ENCODE results near the gene OCSTAMP.
A peak's percentile ranks its signal among the peaks of the same experiment; 100 is the strongest.

The OCSTAMP gene

DNA sequence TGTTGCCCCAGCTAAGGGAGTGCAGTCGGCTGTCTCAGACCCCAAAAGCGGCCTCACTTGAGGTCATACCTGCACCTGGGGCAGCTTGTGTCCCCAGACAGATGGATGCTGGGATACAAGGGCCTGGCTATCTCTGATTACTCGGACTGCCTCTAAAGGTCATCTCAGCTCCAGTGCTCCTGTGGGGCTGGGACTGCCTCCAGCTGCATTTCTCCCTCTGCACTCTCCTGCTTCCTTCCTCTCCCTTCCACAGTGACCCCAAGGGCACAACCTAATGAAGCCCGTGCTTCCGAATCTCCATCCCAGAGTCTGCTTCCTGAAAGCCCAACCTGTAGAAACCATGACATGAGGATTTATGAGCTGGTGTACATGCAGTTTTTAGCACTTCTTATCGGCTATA, 22.8 kb upstream of the OCSTAMP start:
- FAIRE-seq: no peak

DNA sequence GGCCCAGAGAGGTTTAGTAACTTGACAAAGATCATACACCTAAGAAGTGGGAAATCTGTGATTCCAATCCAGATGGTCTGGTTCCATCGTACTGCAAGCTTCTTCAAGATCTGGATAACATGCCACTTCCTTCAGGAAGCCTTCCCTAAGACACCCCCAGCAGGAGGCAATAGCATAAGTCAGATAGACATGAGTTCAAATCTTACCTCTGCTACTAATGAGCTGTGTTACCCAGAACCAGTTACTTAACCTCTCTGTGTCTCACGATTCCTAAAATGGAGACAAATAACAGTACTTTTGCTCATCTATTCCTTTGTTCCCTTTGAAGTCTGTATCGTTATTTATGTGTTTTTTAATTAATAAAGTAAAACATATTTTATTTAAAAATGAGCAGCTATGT, 22.3 kb upstream of the OCSTAMP start:
- FAIRE-seq: no peak

DNA sequence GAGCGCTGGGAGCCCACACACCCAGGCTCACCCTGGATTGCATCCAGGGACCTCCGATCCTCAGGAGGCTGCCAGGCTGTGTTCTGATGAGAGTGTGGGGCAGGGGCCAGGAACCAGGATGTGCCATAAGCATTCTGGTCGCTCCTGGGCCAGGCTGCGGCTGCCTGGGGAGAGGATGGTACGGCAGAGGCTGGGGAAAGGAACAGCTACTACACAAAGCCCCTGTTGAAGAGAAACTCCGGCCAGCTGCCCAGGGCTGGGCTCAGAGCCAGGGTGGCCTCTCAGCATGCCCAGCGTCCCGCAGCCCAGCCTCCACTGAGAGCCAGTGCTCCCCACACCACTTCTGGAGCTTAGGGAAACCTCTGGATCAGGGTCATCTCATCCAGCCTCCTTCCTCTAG, 21.7 kb upstream of the OCSTAMP start:
- FAIRE-seq: no peak

DNA sequence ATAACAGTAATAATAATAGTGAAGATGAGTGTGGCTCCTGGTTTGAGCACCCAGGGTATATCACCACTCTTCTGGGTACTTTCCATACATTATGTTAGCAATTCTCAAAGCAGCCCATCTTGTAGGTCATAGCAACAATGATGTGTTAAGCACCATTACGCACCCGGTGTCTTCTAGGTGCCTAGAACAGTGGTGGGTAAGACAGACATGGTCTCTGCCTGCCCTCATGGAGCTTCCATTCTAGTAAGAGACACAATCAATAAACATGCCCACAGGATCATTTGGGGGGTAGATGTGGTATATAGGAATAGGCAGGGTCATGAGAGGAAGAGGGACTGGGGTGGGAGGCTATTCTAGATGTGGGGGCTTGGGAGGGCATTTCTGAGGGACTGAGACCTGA, 21.0 kb upstream of the OCSTAMP start:
- no peak for FAIRE-seq

DNA sequence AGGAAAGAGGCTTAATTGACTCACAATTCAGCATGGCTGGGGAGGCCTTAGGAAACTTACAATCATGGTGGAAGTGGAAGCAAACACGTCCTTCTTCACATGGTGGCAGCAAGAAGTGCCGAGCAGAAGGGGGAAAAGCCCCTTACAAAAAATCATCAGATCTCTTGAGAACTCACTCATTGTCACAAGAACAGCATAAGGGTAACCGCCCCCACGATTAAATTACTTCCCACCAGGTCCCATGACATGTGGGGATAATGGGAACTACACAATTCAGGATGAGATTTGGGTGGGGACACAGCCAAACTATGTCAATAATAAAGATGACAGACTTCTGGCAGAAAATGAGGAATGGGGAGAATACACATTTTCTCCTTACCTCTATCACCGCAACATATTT, 20.5 kb upstream of the OCSTAMP start:
- FAIRE-seq: no peak

DNA sequence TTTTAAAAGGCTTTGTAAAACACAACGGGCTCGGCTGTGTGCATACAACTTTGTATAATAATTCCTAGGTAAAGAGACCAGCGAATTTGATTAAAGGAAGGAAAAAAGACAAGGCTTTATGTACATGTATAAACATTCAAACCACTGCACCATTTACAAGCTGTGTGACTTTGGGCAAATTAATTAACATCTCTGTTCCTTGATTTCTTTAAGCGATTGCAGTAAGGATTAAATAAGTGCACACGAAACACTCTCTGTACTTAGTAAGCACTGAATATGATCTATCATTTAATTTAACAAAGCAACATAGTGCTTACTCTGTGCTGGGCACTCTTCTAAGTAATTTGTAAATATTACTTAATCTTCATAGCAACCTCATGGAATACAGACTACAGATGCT, 19.5 kb upstream of the OCSTAMP start:
- FAIRE-seq: no peak

DNA sequence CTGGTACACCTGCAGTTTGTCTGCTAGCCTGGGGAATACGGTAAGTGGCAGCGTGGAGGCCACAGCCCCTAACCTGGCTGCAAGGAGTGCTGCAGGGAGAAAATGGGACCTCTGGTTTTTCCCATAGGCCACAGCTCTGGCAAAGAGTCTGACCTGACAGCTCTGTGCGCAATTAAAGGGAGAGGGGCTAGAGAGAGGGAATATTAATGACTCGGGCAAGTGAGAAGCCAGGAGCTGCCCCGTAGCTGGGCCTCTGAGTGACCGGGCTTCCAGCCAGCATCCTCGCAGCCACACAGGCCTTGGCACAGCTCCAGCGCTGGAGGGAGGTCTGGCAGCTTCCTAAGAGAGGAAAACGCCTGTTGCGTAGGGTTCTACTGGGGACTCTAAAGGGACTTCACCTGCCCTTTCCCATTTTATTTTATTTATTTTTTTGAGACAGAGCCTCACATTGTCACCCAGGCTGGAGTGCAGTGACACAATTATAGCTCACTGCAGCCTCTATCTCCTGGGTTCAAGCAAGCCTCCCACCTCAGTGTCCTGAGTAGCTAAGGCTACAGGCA, 18.2 kb upstream of the OCSTAMP start:
- peak; percentile 45 for FAIRE-seq

DNA sequence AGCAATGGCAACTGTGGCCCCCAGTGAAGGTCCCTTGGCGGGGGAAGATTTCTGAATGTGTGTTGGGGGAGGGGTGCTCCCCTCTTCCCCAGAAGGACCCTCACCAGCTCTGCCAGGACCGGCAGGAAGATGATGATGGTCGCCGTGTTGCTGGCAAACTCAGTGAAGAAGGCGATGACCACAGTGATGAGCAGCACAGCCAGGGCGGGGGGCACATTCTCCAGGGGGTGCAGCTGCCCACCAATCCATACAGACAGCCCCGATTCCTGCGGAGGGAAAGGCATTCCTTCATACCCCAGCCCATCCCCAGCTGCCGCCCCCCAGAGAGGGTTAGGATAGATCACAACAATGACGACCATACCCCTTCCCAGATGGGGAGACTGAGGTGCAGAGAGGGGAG, 15.7 kb upstream of the OCSTAMP start:
- no peak for FAIRE-seq

DNA sequence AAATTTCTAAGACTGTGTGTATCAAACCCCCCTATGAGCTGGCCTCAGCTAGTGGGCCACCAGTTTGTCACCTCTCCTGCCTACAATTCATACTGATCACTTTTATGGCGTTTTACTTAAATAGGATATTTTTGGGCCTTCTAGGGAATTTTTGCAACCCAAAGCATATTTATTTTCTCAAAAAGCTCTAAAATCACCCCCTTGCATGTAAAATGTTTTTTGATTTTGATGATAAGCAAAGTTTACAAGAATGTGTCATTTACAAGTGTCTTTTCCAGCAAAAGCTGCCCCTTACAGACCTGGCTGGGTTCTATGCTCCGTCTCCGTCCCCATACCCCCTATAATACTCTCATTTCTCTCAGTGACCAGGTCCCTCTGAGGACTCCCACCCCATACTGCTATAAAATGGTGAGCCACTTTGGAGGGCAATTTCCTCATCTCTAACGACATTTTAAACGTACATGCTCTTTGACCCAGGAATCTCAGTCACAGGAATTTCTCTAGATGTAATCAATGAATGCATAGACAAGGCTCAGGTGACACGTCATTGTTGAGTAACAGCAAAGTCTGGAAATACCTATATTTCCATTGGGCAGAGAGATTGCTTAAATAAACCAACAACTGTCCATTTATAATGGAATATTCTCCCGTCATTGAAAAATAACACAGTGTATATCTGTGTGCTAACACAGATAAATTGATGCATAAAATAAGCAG, 13.9 kb upstream of the OCSTAMP start:
- FAIRE-seq: no peak

DNA sequence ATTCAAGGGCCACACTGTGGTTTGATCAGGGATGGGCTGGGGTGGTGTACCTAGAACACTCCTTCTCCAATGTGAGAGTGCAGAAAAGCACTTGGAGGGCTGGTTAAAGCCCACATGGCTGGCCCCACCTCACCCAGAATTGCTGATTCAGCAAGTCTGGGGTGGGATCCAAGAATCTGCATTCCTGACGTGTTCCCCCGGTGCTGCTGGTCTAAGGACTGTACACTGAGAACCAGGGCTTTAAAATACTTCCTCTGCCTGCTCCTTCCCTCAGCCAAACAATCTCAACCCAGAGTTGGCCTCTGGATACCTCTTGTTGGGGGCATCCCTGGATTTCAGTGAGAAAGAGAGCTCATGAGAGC, 13.4 kb upstream of the OCSTAMP start:
- no peak for FAIRE-seq

DNA sequence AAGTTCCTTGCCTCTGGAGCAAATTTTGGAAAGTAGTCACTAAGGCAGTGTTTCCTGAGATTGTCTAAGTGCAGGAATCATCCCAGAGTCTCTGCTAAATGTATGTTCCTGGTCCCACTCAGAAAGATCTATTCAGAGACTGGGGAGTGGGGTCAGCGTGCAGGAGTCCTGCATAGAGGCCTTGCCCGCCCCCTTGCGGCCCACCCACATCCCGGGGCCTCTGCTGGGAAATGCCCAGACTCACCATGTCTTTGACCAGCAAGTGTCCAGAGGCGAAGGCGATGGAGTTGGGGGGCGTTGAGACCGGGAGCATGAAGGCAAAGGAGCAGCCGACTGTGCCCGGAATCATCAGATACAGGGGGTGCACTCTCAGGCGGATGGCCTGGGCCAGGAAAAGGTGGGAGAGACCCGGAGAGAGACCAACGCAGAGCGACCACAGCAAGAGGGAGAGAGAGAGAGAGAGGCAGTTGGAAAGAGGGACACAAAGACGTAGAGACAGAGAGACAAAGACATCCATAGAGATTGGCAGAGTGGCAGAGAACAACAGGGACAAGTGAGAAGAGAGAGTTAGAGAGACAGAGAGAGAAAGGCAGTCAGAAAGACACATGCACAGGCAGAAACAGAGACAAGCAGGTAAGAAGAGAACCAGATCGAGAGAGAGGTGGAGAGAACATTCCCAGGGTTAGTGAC, 12.9 kb upstream of the OCSTAMP start:
- no peak for FAIRE-seq

DNA sequence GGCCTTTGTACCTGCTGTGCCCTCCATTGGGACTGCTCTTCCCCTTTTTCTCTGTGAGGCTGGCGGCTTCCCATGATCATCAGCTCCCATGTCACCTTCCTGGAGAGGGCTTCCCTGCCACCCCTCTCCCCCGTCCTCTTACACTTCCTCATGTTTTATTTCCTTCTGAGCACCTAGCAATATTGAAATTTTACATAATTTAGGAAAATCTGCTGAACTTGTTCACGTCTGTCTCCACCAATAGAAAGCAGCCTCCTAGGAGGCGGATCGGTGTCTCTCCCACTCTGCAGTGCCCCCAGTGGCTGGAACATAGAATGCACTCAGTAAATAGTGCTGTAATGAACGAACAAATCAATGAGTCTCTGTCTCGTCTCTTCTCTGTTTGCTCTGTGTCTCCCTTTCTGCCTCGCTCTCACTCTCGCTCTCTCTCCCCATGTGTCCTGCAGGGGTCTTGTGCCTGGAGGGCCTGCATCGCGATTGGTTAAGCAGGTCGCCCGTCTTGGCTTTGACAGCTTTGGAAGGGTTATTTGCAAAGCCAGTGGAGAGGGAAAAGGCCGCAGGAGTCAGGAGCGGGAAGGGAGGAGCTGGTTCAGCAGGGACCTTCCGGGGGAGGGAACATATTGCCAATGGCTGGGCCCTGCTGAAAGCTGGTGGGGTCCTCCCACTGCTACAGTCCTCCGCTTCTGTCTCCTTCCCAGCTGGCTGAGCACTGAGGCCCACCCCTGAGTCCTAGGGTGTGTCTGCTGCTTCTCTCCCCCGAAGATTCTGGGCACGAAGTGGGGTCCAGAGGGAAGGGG, 12.1 kb upstream of the OCSTAMP start:
- FAIRE-seq: peak; percentile 78

DNA sequence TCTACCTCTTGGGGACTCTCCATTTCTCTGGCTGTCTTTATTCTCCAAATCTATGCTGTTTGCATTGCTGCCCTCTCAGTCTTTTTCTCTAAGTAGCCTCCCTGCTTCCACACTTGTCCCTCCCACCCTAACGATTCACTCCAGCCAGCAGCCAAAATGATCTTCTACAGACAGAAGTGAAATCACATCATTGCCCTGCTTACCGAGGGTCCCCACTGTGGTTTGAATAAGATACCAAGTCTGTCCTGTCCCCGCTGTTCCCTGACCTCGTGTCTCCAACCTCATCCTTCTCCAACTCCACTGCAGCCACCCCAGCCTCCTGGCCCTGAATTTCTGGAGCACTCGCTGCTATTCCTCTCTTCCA, 11.5 kb upstream of the OCSTAMP start:
- no peak for FAIRE-seq

DNA sequence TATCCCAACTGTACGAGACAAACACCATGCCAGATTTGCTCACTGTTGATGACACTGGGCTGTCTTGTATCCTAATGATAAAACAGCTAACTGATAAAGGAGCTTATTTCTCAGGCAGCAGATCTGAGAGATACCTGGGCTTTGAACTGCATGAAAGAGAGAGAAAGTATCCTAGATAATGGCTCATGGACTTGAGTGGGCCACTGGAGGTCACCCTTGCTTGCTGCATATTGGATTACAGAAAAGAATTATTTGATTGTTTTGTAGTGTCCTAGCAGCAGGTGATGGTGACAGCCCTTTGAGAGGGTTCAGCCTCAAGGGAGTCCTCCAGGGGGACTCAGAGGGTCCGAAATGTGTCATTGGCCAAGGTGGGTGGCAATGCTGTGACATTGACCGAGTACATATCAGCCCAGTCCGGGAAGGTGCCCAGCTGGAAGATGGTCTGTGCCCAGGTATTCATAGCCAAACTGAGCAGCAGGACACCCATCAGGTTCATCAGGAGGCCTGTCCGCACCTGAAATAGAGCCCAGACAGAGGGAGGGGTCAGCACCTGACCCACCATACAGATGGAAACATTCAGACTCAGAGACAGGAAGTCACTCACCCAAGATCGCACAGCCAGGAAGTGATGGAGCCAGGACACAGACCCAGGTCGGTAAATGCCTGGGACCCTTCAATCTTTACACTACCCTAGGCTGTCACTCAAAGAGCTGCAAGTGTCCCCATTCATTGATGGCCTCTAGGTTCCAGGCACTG, 9.4 kb upstream of the OCSTAMP start:
- no peak for FAIRE-seq

DNA sequence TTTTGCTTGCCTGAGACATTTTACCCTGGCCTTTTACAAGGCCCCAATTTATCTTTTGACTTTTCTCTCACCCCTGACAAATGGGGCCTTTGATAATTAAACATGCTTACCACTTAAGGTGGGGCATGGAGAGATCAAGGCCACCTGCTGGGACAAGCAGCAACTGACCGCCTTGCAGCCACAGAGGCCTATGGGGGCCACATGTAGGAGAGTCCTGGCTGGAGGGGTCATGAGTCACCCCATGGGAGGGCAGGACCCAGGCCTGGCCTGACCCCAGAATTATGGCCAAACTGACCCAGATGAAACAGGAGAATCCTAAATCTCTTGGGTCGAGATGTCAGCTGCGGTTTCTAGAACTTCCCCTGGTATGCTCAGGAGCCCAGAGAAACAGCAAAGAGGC, 8.5 kb upstream of the OCSTAMP start:
- FAIRE-seq: no peak

DNA sequence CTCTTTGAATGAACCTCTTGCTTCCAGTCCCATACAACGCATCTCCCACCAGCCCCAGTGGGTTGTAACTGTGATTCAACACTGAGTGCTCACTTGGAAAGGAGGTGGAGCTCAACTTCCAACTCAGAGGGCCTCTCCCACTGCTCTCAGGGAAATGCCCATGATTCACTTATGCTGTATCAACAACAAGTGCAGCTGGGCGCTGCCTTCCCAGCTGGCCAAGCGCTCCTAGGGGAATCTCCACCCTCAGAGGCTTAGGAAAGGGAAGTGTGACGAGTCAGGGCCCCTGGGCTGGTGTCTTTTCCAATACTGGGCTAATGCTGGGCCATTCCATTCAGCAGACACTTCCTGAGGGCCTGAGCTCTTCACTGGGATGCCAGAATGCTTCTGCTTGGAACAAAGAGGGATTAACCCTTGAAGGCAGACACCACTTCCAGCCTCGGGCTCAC, 8.1 kb upstream of the OCSTAMP start:
- no peak for FAIRE-seq

DNA sequence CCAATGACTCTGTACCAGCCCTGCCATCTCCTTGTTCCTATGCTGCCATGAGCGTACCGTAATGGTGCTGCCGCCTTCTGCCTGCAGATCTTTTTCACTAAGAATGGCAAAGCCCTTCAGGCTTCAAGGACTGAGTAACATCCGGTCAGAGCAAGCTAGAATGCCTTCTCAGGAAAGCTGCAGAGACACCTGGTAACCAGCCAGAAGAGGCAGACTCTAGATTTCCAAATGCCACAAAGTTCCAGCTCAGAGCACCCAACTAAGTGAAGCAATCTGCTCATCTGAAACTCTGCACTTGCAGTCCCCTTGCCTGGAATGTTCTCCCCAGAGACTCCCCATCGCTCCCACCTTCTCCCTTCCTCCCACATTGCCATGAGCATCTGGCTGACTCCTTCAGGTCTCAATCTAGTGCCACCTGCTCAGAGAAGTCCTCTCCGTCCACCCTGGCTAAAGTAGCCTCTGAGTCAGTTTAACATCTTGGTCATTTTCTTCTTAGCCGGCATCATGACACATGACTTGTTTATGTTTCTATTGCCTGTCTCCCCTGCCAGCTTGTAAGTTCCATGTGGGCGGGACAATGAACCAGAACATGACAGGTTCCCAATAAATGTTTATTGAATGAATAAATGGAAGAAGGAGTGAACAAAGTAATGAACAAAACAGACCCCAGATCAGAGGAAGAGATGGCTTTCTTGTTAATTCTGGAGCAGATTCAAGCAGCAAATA, 6.9 kb upstream of the OCSTAMP start:
- no peak for FAIRE-seq

DNA sequence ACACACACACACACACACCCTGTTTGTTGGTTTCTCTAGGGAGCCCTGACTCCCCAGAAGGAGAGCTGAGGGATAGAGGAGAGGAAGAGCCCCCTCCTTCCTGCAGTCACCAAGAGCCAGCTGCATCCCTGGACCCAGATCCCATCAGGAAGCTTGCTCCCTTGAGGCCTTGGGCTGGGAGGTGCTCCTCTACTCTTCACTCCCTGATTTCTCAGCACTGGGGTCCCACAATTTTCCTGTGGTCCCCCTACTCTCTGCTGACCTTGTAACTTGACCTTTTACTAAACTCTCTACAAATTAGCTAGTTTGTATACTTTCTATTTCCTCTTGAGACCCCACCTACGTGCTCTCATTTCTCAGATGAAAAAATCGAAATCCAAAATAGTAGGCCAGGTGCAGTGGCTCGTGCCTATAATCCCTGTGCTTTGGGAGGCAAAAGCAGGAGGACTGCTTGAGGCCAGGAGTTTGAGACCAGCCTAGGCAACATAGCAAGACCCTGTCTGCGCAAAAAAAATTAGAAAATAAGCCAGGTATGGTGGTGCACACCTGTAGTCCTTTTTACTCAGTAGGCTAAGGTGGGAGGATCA, 5.0 kb upstream of the OCSTAMP start:
- FAIRE-seq: no peak

DNA sequence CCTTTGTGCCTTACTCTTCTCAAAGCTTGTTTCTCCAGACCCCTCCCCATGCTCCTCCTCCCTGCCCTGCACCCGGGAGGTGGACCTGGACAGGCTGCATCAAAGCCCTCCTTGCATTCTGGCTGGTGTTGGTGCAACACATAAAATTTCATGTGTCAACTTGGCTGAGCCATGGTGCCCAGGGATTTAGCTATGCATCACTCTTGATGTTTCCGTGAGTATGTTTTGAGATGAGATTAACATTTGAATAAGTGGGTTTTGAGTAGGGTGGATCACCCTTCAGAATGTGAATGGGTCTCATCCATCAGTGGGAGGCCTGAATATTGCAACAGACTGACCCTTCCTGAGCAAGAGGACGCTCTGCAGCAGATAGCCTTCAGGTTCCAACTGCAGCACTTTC, 4.4 kb upstream of the OCSTAMP start:
- no peak for FAIRE-seq

DNA sequence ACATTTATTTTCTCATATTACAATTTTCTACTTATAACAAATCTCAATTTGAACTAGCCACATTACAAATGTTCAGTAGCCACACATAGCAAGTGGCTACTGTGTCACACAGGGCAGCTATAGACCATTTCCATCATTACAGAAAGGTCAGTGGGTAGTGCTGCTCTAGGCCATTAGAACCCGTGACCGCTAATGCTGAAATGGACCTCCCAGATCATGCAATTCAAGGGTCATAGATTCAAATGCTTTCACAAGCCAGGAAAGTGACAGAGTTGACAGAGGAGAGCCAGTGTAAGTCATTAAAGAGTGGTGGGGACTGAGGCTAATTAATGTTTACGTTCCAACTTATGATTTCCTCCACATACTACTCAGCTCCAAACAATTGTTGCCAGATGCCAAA, 3.5 kb upstream of the OCSTAMP start:
- no peak for FAIRE-seq

DNA sequence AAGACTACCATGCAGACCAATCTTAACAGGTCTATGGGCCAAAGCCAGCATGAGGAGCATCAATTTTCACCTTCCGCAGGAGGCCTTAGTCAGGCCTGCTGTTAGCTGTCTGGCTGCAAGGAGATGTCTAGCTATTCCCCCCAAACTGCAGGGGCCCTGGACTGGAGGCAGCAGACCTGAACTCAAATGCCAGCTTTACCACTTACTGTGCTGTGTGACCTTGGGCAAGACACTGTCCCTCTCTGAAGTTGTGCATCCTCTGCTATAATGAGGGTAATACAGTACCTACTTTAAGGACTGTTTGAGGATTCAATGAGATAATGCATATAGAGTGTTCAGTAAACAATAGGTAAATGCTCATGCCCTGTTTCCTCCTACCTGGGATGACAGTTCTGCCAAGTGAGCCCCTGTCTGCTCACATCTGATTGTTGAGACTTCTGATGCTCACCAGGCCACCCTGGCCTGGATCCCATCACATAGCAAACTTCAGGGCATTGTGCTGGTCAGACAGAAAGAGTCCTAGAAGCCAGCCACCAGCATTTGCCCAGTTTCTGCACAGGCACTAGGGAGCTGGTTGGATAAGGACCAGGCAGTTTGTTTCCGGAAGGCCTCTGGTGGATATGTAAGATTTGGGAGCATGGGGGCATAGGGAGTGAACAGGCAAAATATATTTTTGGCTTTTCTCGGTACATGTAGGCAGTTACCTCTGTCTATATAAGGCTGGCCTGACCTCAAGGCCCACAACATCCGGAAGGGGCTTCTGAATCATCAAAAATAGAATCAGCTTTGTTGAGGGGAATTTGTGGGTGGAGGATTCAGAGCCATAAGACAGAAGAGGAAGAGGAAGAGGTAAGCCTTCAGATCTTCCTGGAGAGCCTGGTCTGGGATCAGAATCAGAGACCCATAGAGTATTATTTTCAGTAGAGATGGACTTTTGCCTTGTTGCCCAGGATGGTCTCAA, 2.3 kb upstream of the OCSTAMP start:
- no peak for FAIRE-seq

Data from islet of Langerhans (tissue), 1 donor.